Osteocyte (in vitro differentiated cells): ENCODE data around the gene SH3GL3. TPM values are rescaled to one million over a fixed set of nuclear protein-coding genes. Genes with fewer than 3 reads are reported as not detected.

Experiments used
- DNase-seq: peaks from one replicate; pipeline ENCODE4 v3.0.0; 2021; ENCODE audit warnings: mixed read lengths; ENCODE audit not compliant: unreplicated experiment; ENCODE audit errors: extremely low spot score
- H3K27ac Mint-ChIP-seq: one replicate; pipeline ENCODE4 v1.8.0; 2021; ENCODE audit warnings: mild to moderate bottlenecking, mixed read lengths; ENCODE audit not compliant: unreplicated experiment
- H3K27me3 Mint-ChIP-seq: one replicate; pipeline ENCODE4 v1.8.0; 2021; ENCODE audit warnings: mixed read lengths; ENCODE audit not compliant: unreplicated experiment
- H3K36me3 Mint-ChIP-seq: one replicate; pipeline ENCODE4 v1.8.0; 2021; ENCODE audit warnings: mixed read lengths; ENCODE audit not compliant: unreplicated experiment
- H3K4me1 Mint-ChIP-seq: one replicate; pipeline ENCODE4 v1.8.0; 2021; ENCODE audit warnings: mixed read lengths; ENCODE audit not compliant: unreplicated experiment
- H3K4me3 Mint-ChIP-seq: one replicate; pipeline ENCODE4 v1.8.0; 2021; ENCODE audit warnings: mild to moderate bottlenecking, moderate library complexity, mixed read lengths; ENCODE audit not compliant: unreplicated experiment
- H3K9me3 Mint-ChIP-seq: one replicate; pipeline ENCODE4 v1.8.0; 2021; ENCODE audit warnings: mixed read lengths; ENCODE audit not compliant: unreplicated experiment
- total RNA-seq: library from RNA; stranded (reverse); gene quantifications from 2 replicates; pipeline ENCODE4 v1.2.1, GENCODE V29; 2021
- TF ChIP-seq, protein P1 (sequence below): fragments of 200-600 bp; sonication (generic); IDR thresholded peaks from 2 replicates; pipeline ENCODE4 v1.5.0; 2021; ENCODE audit warnings: antibody characterized with exemption, mild to moderate bottlenecking, moderate library complexity

SH3GL3 gene
- total RNA-seq, 1 donor from 2014 or later = not detected

DNA sequence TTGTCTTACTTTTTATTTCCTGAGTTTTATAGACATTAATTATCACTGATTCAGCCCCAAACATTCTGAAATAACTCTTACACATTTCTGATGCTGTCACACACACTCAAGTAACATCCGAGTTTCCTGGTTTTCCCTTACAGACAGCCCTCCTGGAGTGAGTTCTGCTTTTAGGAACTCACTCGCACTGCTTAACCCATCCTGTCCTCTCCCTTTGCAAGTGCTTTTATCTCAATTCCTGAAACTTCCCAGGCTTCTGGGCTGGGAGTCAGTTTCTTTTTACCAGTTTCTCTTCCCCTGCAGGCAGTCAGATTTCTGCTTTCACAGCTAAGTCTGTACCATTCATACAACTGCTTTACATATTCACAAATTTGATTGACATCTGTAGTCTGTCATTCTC lies 15.6 kb upstream of the SH3GL3 start:
- peaks cover 20% of the 10 kb centered on the region for H3K27me3 Mint-ChIP-seq
- no peak overlapping the region for H3K4me3 Mint-ChIP-seq
- TF ChIP-seq, protein P1, sequence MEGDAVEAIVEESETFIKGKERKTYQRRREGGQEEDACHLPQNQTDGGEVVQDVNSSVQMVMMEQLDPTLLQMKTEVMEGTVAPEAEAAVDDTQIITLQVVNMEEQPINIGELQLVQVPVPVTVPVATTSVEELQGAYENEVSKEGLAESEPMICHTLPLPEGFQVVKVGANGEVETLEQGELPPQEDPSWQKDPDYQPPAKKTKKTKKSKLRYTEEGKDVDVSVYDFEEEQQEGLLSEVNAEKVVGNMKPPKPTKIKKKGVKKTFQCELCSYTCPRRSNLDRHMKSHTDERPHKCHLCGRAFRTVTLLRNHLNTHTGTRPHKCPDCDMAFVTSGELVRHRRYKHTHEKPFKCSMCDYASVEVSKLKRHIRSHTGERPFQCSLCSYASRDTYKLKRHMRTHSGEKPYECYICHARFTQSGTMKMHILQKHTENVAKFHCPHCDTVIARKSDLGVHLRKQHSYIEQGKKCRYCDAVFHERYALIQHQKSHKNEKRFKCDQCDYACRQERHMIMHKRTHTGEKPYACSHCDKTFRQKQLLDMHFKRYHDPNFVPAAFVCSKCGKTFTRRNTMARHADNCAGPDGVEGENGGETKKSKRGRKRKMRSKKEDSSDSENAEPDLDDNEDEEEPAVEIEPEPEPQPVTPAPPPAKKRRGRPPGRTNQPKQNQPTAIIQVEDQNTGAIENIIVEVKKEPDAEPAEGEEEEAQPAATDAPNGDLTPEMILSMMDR = no peak
- H3K9me3 Mint-ChIP-seq = no peaks in the 10 kb centered on the region
- no peaks in the 10 kb centered on the region for H3K4me1 Mint-ChIP-seq
- no peak overlapping the region for H3K27ac Mint-ChIP-seq
- H3K36me3 Mint-ChIP-seq = no peaks in the 10 kb centered on the region
- no peak for DNase-seq

DNA sequence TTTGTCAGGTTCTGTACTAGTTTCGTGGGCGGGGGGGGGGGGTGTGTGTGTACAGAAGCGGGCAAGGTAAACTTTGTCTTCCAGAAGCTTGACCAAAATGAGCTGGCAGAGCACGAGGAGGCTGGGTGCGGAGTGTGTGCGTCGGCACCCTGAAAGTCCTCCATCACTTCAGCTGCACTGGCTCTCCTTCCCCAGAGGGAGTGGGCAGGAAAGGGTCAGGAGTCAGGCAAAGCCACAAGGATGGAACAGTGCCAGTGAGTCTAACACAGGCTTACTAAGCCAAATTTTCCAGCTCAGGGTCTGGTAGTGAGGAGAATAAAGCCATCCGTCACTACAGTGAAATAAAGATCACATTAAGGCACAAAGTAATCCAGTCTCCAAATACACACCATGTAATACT lies 11.9 kb upstream of the SH3GL3 start:
- H3K9me3 Mint-ChIP-seq = no peaks in the 10 kb centered on the region
- H3K27ac Mint-ChIP-seq = no peak overlapping the region
- DNase-seq = no peak
- H3K4me3 Mint-ChIP-seq = no peak overlapping the region
- no peaks in the 10 kb centered on the region for H3K36me3 Mint-ChIP-seq
- peaks cover 22% of the 10 kb centered on the region for H3K27me3 Mint-ChIP-seq
- H3K4me1 Mint-ChIP-seq = peaks cover 6% of the 10 kb centered on the region
- TF ChIP-seq, protein P1 = no peak

DNA sequence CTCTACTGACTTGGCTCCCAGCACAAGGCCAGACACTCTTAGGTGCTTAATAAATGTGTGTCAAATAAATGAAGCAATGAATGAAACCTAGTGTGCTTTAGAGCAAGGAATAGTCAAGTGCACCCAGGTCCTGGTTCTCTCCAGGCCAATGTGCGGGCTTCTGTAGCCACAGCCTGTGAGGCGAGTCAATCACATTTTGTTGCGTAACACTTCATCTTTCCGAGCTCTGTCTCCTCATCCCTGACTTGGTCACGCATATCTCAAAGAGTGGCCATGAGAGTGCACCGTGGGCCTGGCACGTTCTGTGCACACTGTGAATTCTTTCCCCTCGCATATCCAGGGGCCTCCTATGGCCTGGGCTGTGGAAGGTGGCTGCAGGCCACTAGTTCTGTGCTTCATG lies 11.4 kb upstream of the SH3GL3 start:
- H3K4me3 Mint-ChIP-seq = no peak overlapping the region
- H3K9me3 Mint-ChIP-seq = no peaks in the 10 kb centered on the region
- peaks cover 6% of the 10 kb centered on the region for H3K4me1 Mint-ChIP-seq
- H3K27ac Mint-ChIP-seq = no peak overlapping the region
- H3K36me3 Mint-ChIP-seq = no peaks in the 10 kb centered on the region
- DNase-seq = no peak
- TF ChIP-seq, protein P1 = no peak
- H3K27me3 Mint-ChIP-seq = peaks cover 22% of the 10 kb centered on the region

DNA sequence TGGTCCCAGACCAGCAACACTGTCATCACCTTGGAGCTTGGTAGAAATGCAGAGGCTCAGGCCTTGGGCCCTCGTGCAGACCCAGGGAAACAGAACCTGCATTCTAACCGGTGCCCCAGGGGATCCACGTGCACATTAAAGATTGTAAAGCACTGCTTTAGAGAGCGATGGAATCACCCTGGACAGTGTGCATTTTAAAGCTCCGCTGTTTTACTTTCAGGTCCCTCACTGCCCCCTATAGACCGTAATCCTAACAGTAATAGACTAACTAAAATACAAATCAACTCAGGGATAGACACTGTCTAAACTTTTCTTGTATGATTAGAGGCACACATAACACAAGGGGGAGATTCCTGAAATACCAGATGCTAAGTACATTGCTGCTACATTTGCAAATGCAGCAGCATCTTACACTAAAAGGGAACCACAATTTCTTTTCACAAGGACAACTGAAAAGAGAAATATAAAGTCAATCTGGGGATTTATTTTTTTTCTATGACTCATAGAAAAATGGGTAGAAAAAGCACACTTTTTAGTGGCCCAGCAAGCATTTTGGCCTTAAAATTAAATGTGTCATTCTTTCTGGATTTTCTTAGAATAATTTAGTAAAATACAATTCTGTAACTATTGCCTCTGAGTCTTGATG lies 10.5 kb upstream of the SH3GL3 start:
- no peak for DNase-seq
- H3K27me3 Mint-ChIP-seq = peaks cover 23% of the 10 kb centered on the region
- H3K9me3 Mint-ChIP-seq = no peaks in the 10 kb centered on the region
- TF ChIP-seq, protein P1 = peak; percentile 62
- H3K4me1 Mint-ChIP-seq = peaks cover 6% of the 10 kb centered on the region
- no peaks in the 10 kb centered on the region for H3K36me3 Mint-ChIP-seq
- no peak overlapping the region for H3K27ac Mint-ChIP-seq
- H3K4me3 Mint-ChIP-seq = no peak overlapping the region

DNA sequence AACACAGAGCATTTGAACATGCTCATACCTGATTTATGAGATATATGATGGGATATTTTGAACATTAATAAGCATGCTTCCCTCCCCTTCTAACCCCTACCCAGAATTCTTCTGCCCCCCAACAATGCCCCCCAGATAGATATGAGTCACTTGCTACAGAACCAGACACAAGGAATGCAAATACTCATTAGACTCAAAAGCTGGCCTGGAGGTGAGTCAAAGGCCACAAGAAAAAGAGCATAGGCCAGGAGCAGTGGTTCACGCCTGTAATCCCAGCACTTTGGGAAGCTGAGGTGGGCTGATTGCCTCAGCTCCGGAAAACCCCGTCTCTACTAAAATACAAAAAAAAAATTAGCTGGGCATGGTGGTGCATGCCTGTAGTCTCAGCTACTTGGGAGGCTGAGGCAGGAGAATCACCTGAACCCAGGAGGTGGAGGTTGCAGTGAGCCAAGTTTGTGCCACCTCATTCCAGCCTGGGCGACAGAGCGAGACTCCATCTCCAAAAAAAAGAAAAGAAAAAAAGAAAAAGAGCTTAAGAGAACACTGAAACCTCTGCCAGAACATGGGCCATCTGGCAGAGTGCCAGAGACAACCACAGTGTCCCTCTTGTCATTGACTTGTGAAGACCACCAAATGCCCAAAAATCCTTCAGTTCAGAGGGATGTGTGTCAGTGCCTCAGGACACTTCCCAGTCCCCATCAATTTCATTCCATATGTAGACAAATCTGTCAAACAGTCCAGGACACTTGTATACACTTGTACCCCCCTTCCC lies 3.9 kb upstream of the SH3GL3 start:
- H3K4me1 Mint-ChIP-seq = peaks cover 15% of the 10 kb centered on the region
- no peak for DNase-seq
- TF ChIP-seq, protein P1 = no peak
- H3K9me3 Mint-ChIP-seq = no peaks in the 10 kb centered on the region
- no peak overlapping the region for H3K4me3 Mint-ChIP-seq
- no peaks in the 10 kb centered on the region for H3K36me3 Mint-ChIP-seq
- no peak overlapping the region for H3K27ac Mint-ChIP-seq
- peaks cover 27% of the 10 kb centered on the region for H3K27me3 Mint-ChIP-seq
